Measurements from ENCODE around the gene FKBP5.

DNA sequence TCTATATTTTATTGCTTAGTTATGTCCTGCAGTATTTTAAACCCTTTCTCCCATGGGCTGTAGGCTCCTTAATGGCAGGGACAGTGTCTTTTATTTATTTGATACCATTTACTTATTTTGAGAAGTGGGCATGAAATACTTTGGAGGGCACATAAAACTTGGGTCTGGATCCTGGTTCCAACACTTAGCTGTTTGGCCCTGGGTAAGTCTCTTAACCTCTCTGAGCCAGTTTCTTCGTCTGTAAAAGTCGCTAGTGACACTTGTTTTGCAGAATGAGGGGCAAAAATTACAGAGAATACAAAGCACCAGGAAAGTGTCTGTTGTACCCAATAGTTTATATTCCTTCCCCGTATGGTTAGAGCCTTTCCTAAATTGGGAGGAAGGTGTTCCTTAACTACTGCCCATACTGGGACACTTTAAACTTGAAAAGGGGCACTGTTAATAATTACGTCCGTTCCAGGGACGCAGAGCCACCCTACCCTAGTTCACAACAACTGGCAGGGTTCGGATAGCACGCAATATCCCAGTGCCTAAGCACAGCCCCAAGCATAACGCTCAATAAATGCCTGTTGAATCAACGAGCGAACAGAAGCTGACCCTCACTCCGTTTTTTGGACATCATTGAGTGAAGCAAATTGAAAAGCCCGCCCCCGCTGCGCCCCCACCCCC, 42.2 kb upstream of the FKBP5 start:
- TF ChIP-seq CTCF (IDR thresholded peaks at IDR 0.05): no peak
- TF ChIP-seq EZH2 (IDR thresholded peaks at IDR 0.05; ENCODE audit: borderline replicate concordance, insufficient read depth, low read depth, low read length, poor library complexity, severe bottlenecking): no peak

Measured in B cell (primary cell).